ENCODE data around the gene RASGRP3. TPM values are rescaled to one million over a fixed set of nuclear protein-coding genes. Genes with fewer than 3 reads are reported as not detected.
A peak's percentile ranks its signal among the peaks of the same experiment; 100 is the strongest.

The RASGRP3 gene
- total and polyA plus RNA-seq, 2 donors (not counting 1 experiment from before 2014, with no cell fraction given) = 0.50 to 6.1 TPM

DNA sequence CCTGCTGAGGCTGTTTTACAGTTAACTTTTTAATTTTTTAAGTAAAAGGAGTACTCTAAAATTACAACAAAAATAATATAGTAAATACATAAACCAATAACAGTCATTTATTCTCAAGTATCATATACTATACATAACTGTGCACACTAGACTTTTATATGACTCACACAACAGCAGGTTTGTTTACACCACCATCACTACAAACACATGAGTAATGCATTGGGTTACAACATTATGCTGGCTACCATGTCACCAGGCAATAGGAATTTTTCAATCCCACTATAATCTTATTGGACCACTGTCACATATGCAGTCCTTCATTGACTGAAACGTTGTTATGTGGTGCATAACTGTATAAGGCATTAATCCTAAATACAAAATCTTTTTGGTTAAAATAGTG, 42.5 kb downstream of the RASGRP3 start:
- no peak for TF ChIP-seq EZH2 (IDR thresholded peaks at IDR 0.05; ENCODE audit: low read length, missing control alignments)
- no peak for TF ChIP-seq CTCF (conservative IDR thresholded peaks at IDR 0.05 in 1 of 2, IDR thresholded peaks at IDR 0.05 in 1 of 2; ENCODE audit: low read depth in 1 of 2, low read length in 2 of 2)
- Histone ChIP-seq H3K9ac (ENCODE audit: insufficient read depth, low read length) (no peak overlapping the region), H4K20me1 (ENCODE audit: control insufficient read depth, extremely low read depth, insufficient read depth, low read length) (no peaks in the 10 kb centered on the region), H3K4me3 (replicated peaks in 1 of 4; ENCODE audit: control extremely low read depth in 1 of 4, insufficient read depth in 1 of 4, low read depth in 3 of 4, low read length in 4 of 4) (no peak overlapping the region), H3K36me3 (ENCODE audit: control insufficient read depth, insufficient read depth, low read length) (no peaks in the 10 kb centered on the region), H3K9me3 (ENCODE audit: control insufficient read depth, insufficient read depth, low read depth, low read length) (no peaks in the 10 kb centered on the region), H3K27ac (ENCODE audit: insufficient read depth, low read length) (no peak overlapping the region), H3K4me2 (ENCODE audit: extremely low read depth, insufficient read depth, low read length) (no peak overlapping the region), H2AFZ (ENCODE audit: low read length) (no peak overlapping the region), H3K4me1 (ENCODE audit: control insufficient read depth, extremely low read depth, insufficient read depth, low read length) (no peaks in the 10 kb centered on the region), H3K79me2 (ENCODE audit: control insufficient read depth, insufficient read depth, low read length) (no peaks in the 10 kb centered on the region), H3K27me3 (ENCODE audit: control insufficient read depth, insufficient read depth, low read length) (no peaks in the 10 kb centered on the region)
- DNase-seq (ENCODE audit: low read depth in 2 of 2) = peak; percentile 32 to 55

GRCh38 chr2:33521791-33522281, 45.4 kb downstream of the RASGRP3 start:
- H4K20me1 ChIP-seq (ENCODE audit: control insufficient read depth, extremely low read depth, insufficient read depth, low read length) = no peaks in the 10 kb centered on the region
- DNase-seq (ENCODE audit: low read depth in 2 of 2) = peak; percentile 72 to 88
- H3K36me3 ChIP-seq (ENCODE audit: control insufficient read depth, insufficient read depth, low read length) = no peaks in the 10 kb centered on the region
- no peaks in the 10 kb centered on the region for H3K4me1 ChIP-seq (ENCODE audit: control insufficient read depth, extremely low read depth, insufficient read depth, low read length)
- no peak overlapping the region for H3K4me3 ChIP-seq (replicated peaks in 1 of 4; ENCODE audit: control extremely low read depth in 1 of 4, insufficient read depth in 1 of 4, low read depth in 3 of 4, low read length in 4 of 4)
- H3K27me3 ChIP-seq (ENCODE audit: control insufficient read depth, insufficient read depth, low read length) = no peaks in the 10 kb centered on the region
- no peaks in the 10 kb centered on the region for H3K9me3 ChIP-seq (ENCODE audit: control insufficient read depth, insufficient read depth, low read depth, low read length)
- no peak for TF ChIP-seq EZH2 (IDR thresholded peaks at IDR 0.05; ENCODE audit: low read length, missing control alignments)
- no peak for TF ChIP-seq CTCF (conservative IDR thresholded peaks at IDR 0.05 in 1 of 2, IDR thresholded peaks at IDR 0.05 in 1 of 2; ENCODE audit: low read depth in 1 of 2, low read length in 2 of 2)
- no peak overlapping the region for H3K27ac ChIP-seq (ENCODE audit: insufficient read depth, low read length)
- no peak overlapping the region for H3K9ac ChIP-seq (ENCODE audit: insufficient read depth, low read length)
- no peaks in the 10 kb centered on the region for H3K79me2 ChIP-seq (ENCODE audit: control insufficient read depth, insufficient read depth, low read length)
- H3K4me2 ChIP-seq (ENCODE audit: extremely low read depth, insufficient read depth, low read length) = no peak overlapping the region
- no peak overlapping the region for H2AFZ ChIP-seq (ENCODE audit: low read length)

- Histone ChIP-seq H3K27ac (ENCODE audit: insufficient read depth, low read length) (no peak overlapping the region), H3K9me3 (ENCODE audit: control insufficient read depth, insufficient read depth, low read depth, low read length) (no peaks in the 10 kb centered on the region), H3K36me3 (ENCODE audit: control insufficient read depth, insufficient read depth, low read length) (no peaks in the 10 kb centered on the region), H4K20me1 (ENCODE audit: control insufficient read depth, extremely low read depth, insufficient read depth, low read length) (no peaks in the 10 kb centered on the region), H3K4me3 (replicated peaks in 1 of 4; ENCODE audit: control extremely low read depth in 1 of 4, insufficient read depth in 1 of 4, low read depth in 3 of 4, low read length in 4 of 4) (no peak overlapping the region), H3K9ac (ENCODE audit: insufficient read depth, low read length) (no peak overlapping the region), H3K79me2 (ENCODE audit: control insufficient read depth, insufficient read depth, low read length) (no peaks in the 10 kb centered on the region), H3K27me3 (ENCODE audit: control insufficient read depth, insufficient read depth, low read length) (no peaks in the 10 kb centered on the region), H3K4me2 (ENCODE audit: extremely low read depth, insufficient read depth, low read length) (no peak overlapping the region), H3K4me1 (ENCODE audit: control insufficient read depth, extremely low read depth, insufficient read depth, low read length) (no peaks in the 10 kb centered on the region), H2AFZ (ENCODE audit: low read length) (peak overlapping the region; percentile 5)
- TF ChIP-seq EZH2 (IDR thresholded peaks at IDR 0.05; ENCODE audit: low read length, missing control alignments) (no peak), CTCF (conservative IDR thresholded peaks at IDR 0.05 in 1 of 2, IDR thresholded peaks at IDR 0.05 in 1 of 2; ENCODE audit: low read depth in 1 of 2, low read length in 2 of 2) (no peak)
- peak in 1 of 2 donors; percentile 75 for DNase-seq (ENCODE audit: low read depth in 2 of 2)
These were observed 46.1 kb downstream of the RASGRP3 start for GRCh38 chr2:33522576-33522975.

Measured in fibroblast of lung (primary cell).